ENCODE results near the gene CHCHD4. TPM values are rescaled to one million over a fixed set of nuclear protein-coding genes. Genes with fewer than 3 reads are reported as not detected.
A peak's percentile ranks its signal among the peaks of the same experiment; 100 is the strongest.

Gene CHCHD4
- total and polyA plus RNA-seq, 8 donors = 3.2 to 8.6 (median 5.3) TPM

DNA sequence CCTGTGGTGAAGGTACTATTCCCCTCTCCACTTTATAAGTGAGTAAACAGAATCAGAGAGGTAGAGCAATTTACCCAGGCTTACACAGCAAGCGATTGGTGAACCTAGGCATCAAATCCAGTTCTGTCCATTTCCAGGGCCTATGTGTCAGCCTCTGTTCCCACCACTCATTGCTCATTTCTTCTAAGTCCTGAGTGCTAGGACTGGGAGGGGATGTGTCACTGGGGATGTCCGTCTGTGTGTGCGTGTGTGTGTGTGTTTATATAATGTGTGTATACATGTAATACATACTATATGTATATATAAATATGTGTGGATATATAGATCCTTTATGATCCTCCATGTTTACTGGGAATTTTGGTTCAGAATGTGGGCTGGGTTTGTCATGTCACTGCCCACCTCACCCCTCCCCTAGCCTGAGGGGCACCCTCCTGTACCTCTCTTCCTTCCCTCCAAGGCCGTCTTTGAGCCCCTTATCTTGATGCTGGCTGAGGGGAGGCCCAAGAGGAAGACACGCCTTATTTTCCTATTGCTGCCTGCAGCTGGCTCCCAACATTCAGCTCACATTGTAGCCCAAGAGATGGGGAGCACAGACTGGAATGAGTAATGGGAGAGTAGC lies 2.3 kb upstream of the CHCHD4 start:
- Histone ChIP-seq H3K4me3 (no peak overlapping the region), H3K36me3 (peaks cover under 1 to 27% (median 3%) of the 10 kb centered on the region in 3 donors), H3K9me3 (no peaks in the 10 kb centered on the region), H3K27me3 (no peaks in the 10 kb centered on the region), H3K27ac (no peak overlapping the region), H3K4me1 (peaks cover 7 to 22% (median 15%) of the 10 kb centered on the region in 3 donors)
- intact Hi-C loops (cut with DNase I) = no loop called here
- no peak for ATAC-seq
- FAIRE-seq = no peak
- peak in 1 of 6 donors; percentile 7 for DNase-seq
- TF ChIP-seq, protein P1, sequence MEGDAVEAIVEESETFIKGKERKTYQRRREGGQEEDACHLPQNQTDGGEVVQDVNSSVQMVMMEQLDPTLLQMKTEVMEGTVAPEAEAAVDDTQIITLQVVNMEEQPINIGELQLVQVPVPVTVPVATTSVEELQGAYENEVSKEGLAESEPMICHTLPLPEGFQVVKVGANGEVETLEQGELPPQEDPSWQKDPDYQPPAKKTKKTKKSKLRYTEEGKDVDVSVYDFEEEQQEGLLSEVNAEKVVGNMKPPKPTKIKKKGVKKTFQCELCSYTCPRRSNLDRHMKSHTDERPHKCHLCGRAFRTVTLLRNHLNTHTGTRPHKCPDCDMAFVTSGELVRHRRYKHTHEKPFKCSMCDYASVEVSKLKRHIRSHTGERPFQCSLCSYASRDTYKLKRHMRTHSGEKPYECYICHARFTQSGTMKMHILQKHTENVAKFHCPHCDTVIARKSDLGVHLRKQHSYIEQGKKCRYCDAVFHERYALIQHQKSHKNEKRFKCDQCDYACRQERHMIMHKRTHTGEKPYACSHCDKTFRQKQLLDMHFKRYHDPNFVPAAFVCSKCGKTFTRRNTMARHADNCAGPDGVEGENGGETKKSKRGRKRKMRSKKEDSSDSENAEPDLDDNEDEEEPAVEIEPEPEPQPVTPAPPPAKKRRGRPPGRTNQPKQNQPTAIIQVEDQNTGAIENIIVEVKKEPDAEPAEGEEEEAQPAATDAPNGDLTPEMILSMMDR (IDR thresholded peaks at IDR 0.05) = no peak
- WGBS, 2 donors = 74 to 78% methylated on average over 5 of the region's 5 CpGs

DNA sequence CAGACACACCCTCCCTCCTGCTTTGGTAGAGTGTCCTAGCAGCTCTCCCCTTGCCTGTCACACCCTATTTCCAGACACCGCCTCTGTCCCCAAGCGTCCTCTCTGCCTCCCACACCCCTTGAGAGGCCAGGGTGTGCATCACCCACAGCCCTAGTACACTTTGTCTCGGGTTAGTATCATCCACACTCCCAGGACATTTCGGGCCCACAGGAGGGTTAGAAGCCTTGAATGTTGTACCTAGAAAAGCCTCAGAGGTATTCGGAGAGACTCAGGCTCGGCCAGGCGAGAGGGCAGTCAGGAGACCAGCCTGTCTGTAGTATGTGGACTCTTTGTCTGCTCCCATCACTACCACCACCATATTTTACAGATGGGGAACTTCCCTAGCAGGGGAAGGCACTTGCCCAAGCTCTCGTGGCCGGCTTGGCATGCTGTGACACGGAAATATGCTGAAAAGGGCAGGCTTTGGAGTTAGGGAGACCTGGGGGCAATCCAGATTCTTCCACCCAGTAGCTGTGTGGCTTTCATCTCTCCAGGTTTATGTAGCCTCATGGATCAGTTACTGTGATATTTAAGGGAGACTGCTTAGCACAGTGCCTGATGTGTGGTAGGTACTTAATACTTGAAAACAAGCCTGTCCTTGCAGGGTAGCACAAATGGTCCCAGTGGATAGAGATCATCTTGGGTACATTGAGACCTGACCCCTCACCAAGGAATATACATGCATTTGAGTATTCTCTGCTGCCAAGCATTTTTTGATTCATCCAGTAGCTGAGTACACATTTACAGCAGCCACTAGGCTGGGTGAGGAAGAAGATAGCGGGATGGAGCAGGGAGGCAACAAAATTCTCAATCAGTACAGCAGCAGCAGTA lies 1.6 kb upstream of the CHCHD4 start:
- peak overlapping the region; percentile 83 to 94 (median 91) for H3K27ac ChIP-seq
- WGBS, 2 donors = 51 to 62% methylated on average over 11 of the region's 11 CpGs

DNA sequence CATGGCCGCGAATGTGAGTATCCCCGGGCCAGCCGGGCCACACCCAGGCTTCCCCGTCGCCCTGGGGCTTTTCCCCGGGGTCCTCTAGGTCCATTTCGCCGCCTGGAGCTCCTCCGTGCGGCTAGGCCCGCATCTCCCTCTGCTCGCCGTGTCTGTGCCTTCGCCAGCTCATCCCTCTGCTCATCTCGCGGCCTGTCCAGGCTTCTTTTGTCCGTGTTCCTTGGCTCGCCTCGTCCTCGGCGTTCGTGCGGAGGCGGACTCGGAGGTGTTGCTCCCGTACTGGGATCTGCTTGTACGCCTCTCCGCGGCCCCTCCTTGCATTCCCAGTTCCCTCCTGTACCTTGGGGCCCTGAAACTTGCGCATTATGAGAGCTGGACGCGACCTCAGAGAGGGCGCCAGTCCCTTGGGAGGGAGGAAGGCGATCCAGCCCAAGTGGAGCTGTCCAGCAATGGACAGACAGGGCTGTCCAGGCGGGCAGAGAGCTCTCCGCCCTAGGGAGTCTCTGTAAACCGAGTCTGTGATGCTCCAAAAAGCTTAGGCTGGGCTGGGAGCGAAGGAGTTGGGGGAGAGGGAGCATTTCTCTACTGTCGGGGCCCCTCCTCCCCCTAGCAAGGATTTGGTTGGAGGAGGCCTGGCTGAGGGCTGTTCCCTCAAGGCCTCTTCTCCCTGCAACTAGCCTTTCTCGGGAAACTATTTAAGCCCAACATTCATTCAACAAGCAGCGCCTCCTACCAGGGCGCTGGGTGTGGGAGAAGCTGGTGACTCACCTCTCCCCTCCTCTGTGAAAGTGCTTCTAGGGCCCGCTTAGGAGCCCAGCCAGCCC lies 735 bp upstream of the CHCHD4 start:
- peak overlapping the region; percentile 83 to 94 (median 91) for H3K27ac ChIP-seq
- WGBS, 2 donors = 0 to 1% methylated on average over 44 of the region's 44 CpGs
- H3K4me3 ChIP-seq = peak overlapping the region; percentile 80 to 98 (median 90)
- intact Hi-C loops (cut with DNase I) = no loop called here
- peaks cover 7 to 22% (median 15%) of the 10 kb centered on the region in 3 donors for H3K4me1 ChIP-seq
- peaks cover 0 to 11% (median 0%) of the 10 kb centered on the region in 3 donors for H3K36me3 ChIP-seq
- TF ChIP-seq, protein P1 (IDR thresholded peaks at IDR 0.05) = no peak
- H3K27me3 ChIP-seq = no peaks in the 10 kb centered on the region
- DNase-seq (peak; percentile 38 to 73 (median 64)), ATAC-seq (peak; percentile 30 to 72 (median 53)), FAIRE-seq (no peak)
- H3K9me3 ChIP-seq = no peaks in the 10 kb centered on the region

More for the DNA sequence above, 1.6 kb upstream of the CHCHD4 start:
- Histone ChIP-seq H3K36me3 (peaks cover 0 to 19% (median 3%) of the 10 kb centered on the region in 3 donors), H3K27me3 (no peaks in the 10 kb centered on the region), H3K9me3 (no peaks in the 10 kb centered on the region), H3K4me3 (peak overlapping the region; percentile 80 to 98 (median 90)), H3K4me1 (peaks cover 7 to 22% (median 15%) of the 10 kb centered on the region in 3 donors)
- TF ChIP-seq, protein P1 (IDR thresholded peaks at IDR 0.05) = no peak
- intact Hi-C loops (cut with DNase I) = no loop called here
- DNase-seq = peak in 1 of 6 donors; percentile 11
- FAIRE-seq = no peak
- no peak for ATAC-seq

DNA sequence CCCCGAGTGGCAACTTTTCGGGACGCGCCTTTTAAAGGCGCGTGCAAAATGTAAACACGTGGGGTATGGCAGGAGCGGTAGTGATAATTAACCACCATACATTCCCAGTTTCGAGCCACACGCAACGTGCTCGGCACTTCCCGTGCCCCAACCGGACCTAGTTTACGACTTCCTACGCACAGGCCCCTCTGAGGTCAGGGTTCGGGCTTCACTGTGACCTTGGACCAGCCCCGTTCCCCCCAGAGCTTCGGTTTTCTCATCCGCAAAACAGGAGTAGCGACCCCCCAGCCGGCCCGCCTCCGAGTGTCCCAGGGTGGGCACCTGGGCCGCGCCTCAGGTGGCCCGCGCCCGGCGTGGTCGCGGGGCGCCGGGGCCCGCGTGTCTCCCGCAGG lies 451 bp downstream of the CHCHD4 start:
- FAIRE-seq (no peak), DNase-seq (peak in 5 of 6 donors; percentile 62 to 84 (median 69)), ATAC-seq (peak; percentile 31 to 65 (median 32))
- H3K9me3 ChIP-seq = no peaks in the 10 kb centered on the region
- peak overlapping the region; percentile 80 to 98 (median 90) for H3K4me3 ChIP-seq
- 1% methylated on average over 37 of the region's 37 CpGs for WGBS, 2 donors
- no peaks in the 10 kb centered on the region for H3K36me3 ChIP-seq
- H3K27me3 ChIP-seq = no peaks in the 10 kb centered on the region
- peak overlapping the region; percentile 83 to 94 (median 91) for H3K27ac ChIP-seq
- peaks cover 7 to 22% (median 20%) of the 10 kb centered on the region in 3 donors for H3K4me1 ChIP-seq
- intact Hi-C loops (cut with DNase I) = no loop called here
- TF ChIP-seq, protein P1 (IDR thresholded peaks at IDR 0.05) = no peak
